Stimulated activated effector memory CD8-positive, alpha-beta T cell treated with anti-CD3 and anti-CD28 coated beads, Interleukin-12 subunit alpha, Interleukin-12 subunit beta, amount 100 ng/mL, for 72 hours (primary cell): Measurements from ENCODE around the gene USP1.

ENCODE experiments used
- ATAC-seq: fragments of 150-1000 bp; cut with Tn5 transposase; 2 replicates; pipeline ENCODE4 v1.10.0; 2021
- DNase-seq, 2 donors: peaks; one replicate each; pipeline ENCODE4 v3.0.0; 2021 to 2022; ENCODE audit warnings: low spot score in 2 of 2
- H3K27ac Mint-ChIP-seq: one replicate; pipeline ENCODE4 v1.8.0; 2022; ENCODE audit warnings: mild to moderate bottlenecking, mixed read lengths
- H3K36me3 Mint-ChIP-seq: one replicate; pipeline ENCODE4 v1.8.0; 2022; ENCODE audit warnings: mild to moderate bottlenecking, mixed read lengths
- H3K4me1 Mint-ChIP-seq: one replicate; pipeline ENCODE4 v1.8.0; 2022; ENCODE audit warnings: mixed read lengths
- H3K4me3 Mint-ChIP-seq: one replicate; pipeline ENCODE4 v1.8.0; 2022; ENCODE audit warnings: mild to moderate bottlenecking, mixed read lengths
- H3K9me3 Mint-ChIP-seq: one replicate; pipeline ENCODE4 v1.8.0; 2022; ENCODE audit warnings: mixed read lengths

The USP1 gene

GRCh38 chr1:62415687-62416086 is 21.2 kb upstream of the USP1 start:
- ATAC-seq: no peak
- Mint-ChIP-seq H3K4me1 (no peaks in the 10 kb centered on the region), H3K36me3 (no peaks in the 10 kb centered on the region), H3K27ac (no peak overlapping the region), H3K9me3 (no peaks in the 10 kb centered on the region), H3K4me3 (no peak overlapping the region)
- no peak for DNase-seq

DNA sequence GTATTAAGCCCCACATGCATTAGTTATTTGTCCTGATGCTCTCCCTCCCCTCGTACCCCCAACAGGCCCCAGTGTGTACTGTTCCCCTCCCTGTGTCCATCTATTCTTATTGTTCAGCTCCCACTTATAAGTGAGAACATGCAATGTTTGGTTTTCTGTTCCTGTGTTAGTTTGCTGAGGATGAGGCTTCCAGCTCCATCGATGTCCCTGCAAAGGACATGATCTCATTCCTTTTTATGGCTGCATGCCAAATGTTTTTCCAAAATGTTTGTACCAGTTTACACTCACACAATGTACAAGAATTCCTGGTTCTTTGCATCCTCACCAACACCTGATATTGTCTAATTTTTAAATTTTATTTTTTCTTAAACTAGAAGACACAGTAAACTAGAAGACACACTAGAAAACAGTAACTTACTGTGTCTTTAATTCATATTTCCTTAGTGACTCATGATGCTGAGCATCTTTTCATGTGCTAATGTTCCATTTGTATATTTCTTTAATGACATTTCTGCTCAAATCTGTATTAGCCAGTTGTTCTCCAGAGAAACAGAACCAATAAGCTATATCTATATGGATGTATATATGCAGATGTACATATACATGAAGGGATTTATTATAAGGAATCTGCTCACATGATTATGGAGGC is 19.4 kb upstream of the USP1 start:
- no peaks in the 10 kb centered on the region for H3K4me1 Mint-ChIP-seq
- H3K36me3 Mint-ChIP-seq: no peaks in the 10 kb centered on the region
- H3K9me3 Mint-ChIP-seq: no peaks in the 10 kb centered on the region
- ATAC-seq: no peak
- H3K27ac Mint-ChIP-seq: no peak overlapping the region
- DNase-seq: no peak
- no peak overlapping the region for H3K4me3 Mint-ChIP-seq

DNA sequence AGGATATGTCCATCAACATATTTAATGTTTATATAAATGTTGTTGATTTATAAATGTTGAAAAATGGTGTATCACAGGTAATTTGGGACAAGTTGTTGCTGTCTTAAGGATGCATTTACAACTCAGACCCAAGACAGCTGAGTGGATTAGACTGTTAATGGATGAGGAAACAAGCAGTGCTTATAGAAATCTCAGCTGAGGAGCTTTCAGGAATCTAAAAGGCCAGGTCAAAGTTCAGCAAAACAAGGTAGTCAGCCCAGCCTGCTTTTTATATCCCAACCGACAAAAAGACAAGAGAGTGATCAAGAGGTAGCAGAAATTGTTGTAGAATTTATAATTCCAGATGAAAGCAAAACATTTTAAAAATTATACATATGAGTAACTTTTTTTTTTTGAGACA is 16.6 kb upstream of the USP1 start:
- ATAC-seq: no peak
- H3K4me3 Mint-ChIP-seq: no peak overlapping the region
- no peaks in the 10 kb centered on the region for H3K4me1 Mint-ChIP-seq
- no peaks in the 10 kb centered on the region for H3K9me3 Mint-ChIP-seq
- H3K36me3 Mint-ChIP-seq: no peaks in the 10 kb centered on the region
- H3K27ac Mint-ChIP-seq: no peak overlapping the region
- no peak for DNase-seq

GRCh38 chr1:62423580-62424242 is 13.1 kb upstream of the USP1 start:
- DNase-seq (no peak), ATAC-seq (no peak)
- Mint-ChIP-seq H3K9me3 (no peaks in the 10 kb centered on the region), H3K4me3 (no peak overlapping the region), H3K27ac (no peak overlapping the region), H3K4me1 (no peaks in the 10 kb centered on the region), H3K36me3 (no peaks in the 10 kb centered on the region)

- ATAC-seq (no peak), DNase-seq (no peak)
- H3K27ac Mint-ChIP-seq: no peak overlapping the region
- H3K9me3 Mint-ChIP-seq: no peaks in the 10 kb centered on the region
- no peak overlapping the region for H3K4me3 Mint-ChIP-seq
- no peaks in the 10 kb centered on the region for H3K36me3 Mint-ChIP-seq
- H3K4me1 Mint-ChIP-seq: no peaks in the 10 kb centered on the region
Observed at GRCh38 chr1:62424411-62424810, 12.4 kb upstream of the USP1 start.

GRCh38 chr1:62425041-62425440 is 11.8 kb upstream of the USP1 start:
- no peak for DNase-seq
- no peak overlapping the region for H3K4me3 Mint-ChIP-seq

GRCh38 chr1:62426237-62426636 is 10.6 kb upstream of the USP1 start:
- no peaks in the 10 kb centered on the region for H3K4me1 Mint-ChIP-seq
- H3K4me3 Mint-ChIP-seq: no peak overlapping the region
- no peaks in the 10 kb centered on the region for H3K36me3 Mint-ChIP-seq
- no peak for DNase-seq
- no peak for ATAC-seq
- no peaks in the 10 kb centered on the region for H3K9me3 Mint-ChIP-seq
- no peak overlapping the region for H3K27ac Mint-ChIP-seq

More at GRCh38 chr1:62425041-62425440, 11.8 kb upstream of the USP1 start:
- no peak for ATAC-seq
- Mint-ChIP-seq H3K4me1 (no peaks in the 10 kb centered on the region), H3K9me3 (no peaks in the 10 kb centered on the region), H3K36me3 (no peaks in the 10 kb centered on the region), H3K27ac (no peak overlapping the region)

DNA sequence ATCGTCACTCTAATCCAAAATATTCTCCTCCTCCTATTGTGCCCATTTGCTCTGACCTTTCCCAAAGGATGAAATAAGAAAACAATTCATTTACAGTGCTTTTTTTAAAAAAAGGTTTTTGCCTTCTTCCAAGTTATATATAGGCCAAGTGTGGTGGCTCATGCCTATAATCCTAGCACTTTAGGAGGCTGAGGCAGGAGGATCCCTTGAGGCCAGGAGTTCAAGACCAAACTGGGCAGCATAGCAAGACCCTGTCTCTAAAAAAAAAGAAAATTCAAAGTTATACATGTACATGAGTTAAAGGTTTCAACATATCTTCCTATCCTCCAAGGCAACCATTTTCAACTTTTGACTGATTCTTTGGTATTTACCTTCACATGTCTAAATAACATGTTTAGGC is 10.1 kb upstream of the USP1 start:
- Mint-ChIP-seq H3K27ac (no peak overlapping the region), H3K36me3 (no peaks in the 10 kb centered on the region), H3K9me3 (no peaks in the 10 kb centered on the region)

GRCh38 chr1:62428351-62428750 is 8.5 kb upstream of the USP1 start:
- H3K9me3 Mint-ChIP-seq: no peaks in the 10 kb centered on the region
- ATAC-seq: no peak
- no peak overlapping the region for H3K27ac Mint-ChIP-seq
- no peak for DNase-seq
- H3K36me3 Mint-ChIP-seq: no peaks in the 10 kb centered on the region
- no peaks in the 10 kb centered on the region for H3K4me1 Mint-ChIP-seq
- H3K4me3 Mint-ChIP-seq: no peak overlapping the region

More for the DNA sequence above, 10.1 kb upstream of the USP1 start:
- DNase-seq (peak in 1 of 2 donors; percentile 17), ATAC-seq (no peak)
- Mint-ChIP-seq H3K4me1 (no peaks in the 10 kb centered on the region), H3K4me3 (no peak overlapping the region)

DNA sequence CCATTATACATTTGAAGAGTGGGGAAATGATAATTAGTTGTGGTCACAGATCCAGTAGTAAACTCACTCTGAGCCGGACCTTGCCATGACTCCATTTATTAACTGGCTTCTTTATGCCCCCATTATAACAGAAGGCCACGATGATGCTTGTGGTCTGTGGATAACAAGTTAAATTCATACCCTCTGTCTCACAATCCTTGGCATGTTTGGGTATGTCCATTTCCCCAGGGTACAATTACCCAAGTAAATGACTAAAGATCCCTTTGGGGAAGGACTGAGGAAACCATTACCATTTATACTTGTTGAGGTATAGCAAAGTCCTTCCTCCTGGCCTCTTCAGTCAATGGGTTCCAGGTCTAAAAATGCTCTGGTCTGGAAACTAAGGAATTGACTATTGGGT is 7.3 kb upstream of the USP1 start:
- ATAC-seq (no peak), DNase-seq (no peak)
- Mint-ChIP-seq H3K27ac (no peak overlapping the region), H3K4me3 (no peak overlapping the region), H3K4me1 (no peaks in the 10 kb centered on the region), H3K9me3 (no peaks in the 10 kb centered on the region), H3K36me3 (no peaks in the 10 kb centered on the region)

GRCh38 chr1:62433861-62434617 is 2.8 kb upstream of the USP1 start:
- Mint-ChIP-seq H3K27ac (no peak overlapping the region), H3K4me1 (peaks cover 13% of the 10 kb centered on the region), H3K4me3 (peak overlapping the region; percentile 85), H3K36me3 (peaks cover 25% of the 10 kb centered on the region), H3K9me3 (peaks cover 2% of the 10 kb centered on the region)
- ATAC-seq (no peak), DNase-seq (no peak)

- Mint-ChIP-seq H3K9me3 (peaks cover 2% of the 10 kb centered on the region), H3K27ac (no peak overlapping the region), H3K36me3 (peaks cover 30% of the 10 kb centered on the region), H3K4me3 (peak overlapping the region; percentile 85), H3K4me1 (peaks cover 13% of the 10 kb centered on the region)
- DNase-seq: no peak
- ATAC-seq: no peak
Observed at GRCh38 chr1:62434618-62435001, 2.2 kb upstream of the USP1 start.

GRCh38 chr1:62435231-62436038 is 1.4 kb upstream of the USP1 start:
- H3K36me3 Mint-ChIP-seq: peaks cover 38% of the 10 kb centered on the region
- H3K27ac Mint-ChIP-seq: peak overlapping the region; percentile 98
- no peak for DNase-seq
- H3K4me1 Mint-ChIP-seq: peaks cover 19% of the 10 kb centered on the region
- ATAC-seq: no peak
- H3K9me3 Mint-ChIP-seq: peaks cover 2% of the 10 kb centered on the region
- peak overlapping the region; percentile 85 for H3K4me3 Mint-ChIP-seq

DNA sequence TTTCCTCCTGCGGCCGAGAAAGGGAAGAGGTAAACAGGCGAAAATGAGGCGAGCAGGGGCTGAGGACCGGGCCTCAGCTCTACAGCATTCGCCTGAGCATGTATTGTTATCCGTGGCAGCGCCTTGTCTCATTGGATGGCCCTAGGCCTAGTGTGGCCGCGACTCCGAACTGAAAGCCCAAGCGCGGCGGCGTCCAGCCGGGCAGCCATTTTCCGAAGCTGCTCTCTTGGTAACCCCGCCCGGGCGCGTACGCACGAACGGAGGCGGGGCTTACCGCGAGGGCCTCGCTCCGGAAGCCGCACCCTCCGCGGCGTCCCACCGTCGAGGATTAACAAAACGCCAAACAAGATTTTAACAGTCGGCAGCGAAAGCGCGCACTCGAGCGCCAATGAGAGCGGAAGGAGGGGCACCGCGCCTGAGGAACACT is 797 bp upstream of the USP1 start:
- ATAC-seq: no peak
- peaks cover 2% of the 10 kb centered on the region for H3K9me3 Mint-ChIP-seq
- peak; percentile 90 to 96 for DNase-seq
- H3K4me3 Mint-ChIP-seq: peak overlapping the region; percentile 85
- peaks cover 44% of the 10 kb centered on the region for H3K36me3 Mint-ChIP-seq
- H3K4me1 Mint-ChIP-seq: peaks cover 19% of the 10 kb centered on the region
- peak overlapping the region; percentile 98 for H3K27ac Mint-ChIP-seq

DNA sequence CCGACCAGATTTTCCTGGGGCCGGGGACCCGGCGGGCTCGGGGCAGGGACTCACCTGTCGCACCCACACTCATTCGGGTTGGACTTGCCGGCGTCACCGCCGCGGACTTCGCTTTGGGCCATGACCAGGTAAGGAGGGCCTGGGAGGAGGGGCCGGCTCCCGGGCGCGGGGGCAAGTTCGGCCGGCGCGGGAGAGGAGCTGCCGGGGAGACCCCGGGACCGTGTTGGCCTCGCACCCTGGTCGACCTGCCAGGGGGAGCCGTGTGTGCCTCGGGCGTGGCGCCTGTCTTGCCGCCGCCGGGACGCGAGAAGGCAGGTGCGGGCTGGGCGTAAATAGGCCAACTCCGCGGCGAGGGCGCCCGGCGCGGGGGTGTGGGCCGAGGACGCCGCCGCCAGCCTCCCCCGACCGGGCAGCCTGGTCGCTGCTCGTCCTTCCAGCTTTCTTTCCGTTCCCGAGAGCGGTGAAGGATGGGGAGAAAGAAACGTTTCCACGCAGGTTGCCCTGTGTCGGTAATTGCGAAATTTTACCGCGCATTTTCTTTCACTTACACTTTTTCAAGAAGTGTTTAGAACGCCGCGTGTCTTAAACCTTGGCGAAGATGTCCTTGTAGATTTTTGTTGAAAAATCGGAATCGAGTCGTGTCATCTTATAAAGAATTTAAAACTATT is 558 bp downstream of the USP1 start:
- Mint-ChIP-seq H3K27ac (peak overlapping the region; percentile 98), H3K4me1 (peaks cover 19% of the 10 kb centered on the region)

More for the DNA sequence above, 558 bp downstream of the USP1 start:
- DNase-seq: peak in 1 of 2 donors; percentile 28
- Mint-ChIP-seq H3K36me3 (peaks cover 58% of the 10 kb centered on the region), H3K4me3 (peak overlapping the region; percentile 85), H3K9me3 (peaks cover 2% of the 10 kb centered on the region)
- ATAC-seq: no peak
